Kidney epithelial cell (primary cell): ENCODE data around the gene PGM3. TPM values are rescaled to one million over a fixed set of nuclear protein-coding genes. Genes with fewer than 3 reads are reported as not detected.

ENCODE experiments used
- DNase-seq: peaks from one replicate; pipeline ENCODE4 v3.0.0-alpha.2; 2010; ENCODE audit warnings: low read depth
- H3K27me3 ChIP-seq: 2 replicates; pipeline ENCODE4 v1.6.0; 2011; ENCODE audit warnings: low read length; ENCODE audit not compliant: control insufficient read depth, insufficient read depth
- H3K36me3 ChIP-seq: 2 replicates; pipeline ENCODE4 v1.5.1; 2011; ENCODE audit warnings: low read length; ENCODE audit not compliant: control insufficient read depth, insufficient read depth
- H3K4me3 ChIP-seq: 2 replicates; pipeline ENCODE4 v1.5.1; 2011; ENCODE audit warnings: low read depth, mild to moderate bottlenecking, control low read depth, low read length
- CTCF ChIP-seq: IDR thresholded peaks from 2 replicates; pipeline ENCODE4 v1.5.1; 2011; ENCODE audit warnings: mild to moderate bottlenecking, moderate library complexity, low read length, control low read depth, inconsistent platforms; ENCODE audit not compliant: insufficient read depth, poor library complexity, severe bottlenecking
- total RNA-seq: library from RNA; depleted of rRNA; stranded (reverse); fragments of >200 nt; gene quantifications from 2 replicates; pipeline ENCODE4 v1.2.3, GENCODE V29; 2015

Gene PGM3
- total RNA-seq, 1 donor from 2014 or later, result 26.3 TPM

- Histone ChIP-seq H3K36me3 (no peaks in the 10 kb centered on the region), H3K27me3 (no peaks in the 10 kb centered on the region), H3K4me3 (no peak overlapping the region)
- DNase-seq, result no peak
- TF ChIP-seq CTCF, result no peak
Measured at GRCh38 chr6:83138118-83138722, 54.8 kb downstream of the PGM3 start.

GRCh38 chr6:83132121-83132520 is 60.9 kb downstream of the PGM3 start:
- Histone ChIP-seq H3K4me3 (no peak overlapping the region), H3K27me3 (no peaks in the 10 kb centered on the region), H3K36me3 (no peaks in the 10 kb centered on the region)
- TF ChIP-seq CTCF, result no peak
- no peak for DNase-seq

GRCh38 chr6:83127976-83128375 is 65.1 kb downstream of the PGM3 start:
- Histone ChIP-seq H3K27me3 (no peaks in the 10 kb centered on the region), H3K4me3 (no peak overlapping the region), H3K36me3 (no peaks in the 10 kb centered on the region)
- DNase-seq, result no peak
- no peak for TF ChIP-seq CTCF

- TF ChIP-seq CTCF, result no peak
Measured at GRCh38 chr6:83127258-83127657, 65.8 kb downstream of the PGM3 start.

GRCh38 chr6:83126807-83127206 is 66.3 kb downstream of the PGM3 start:
- H3K27me3 ChIP-seq, result no peaks in the 10 kb centered on the region
- no peak overlapping the region for H3K4me3 ChIP-seq
- no peak for DNase-seq
- no peak for TF ChIP-seq CTCF
- no peaks in the 10 kb centered on the region for H3K36me3 ChIP-seq

More at GRCh38 chr6:83127258-83127657, 65.8 kb downstream of the PGM3 start:
- Histone ChIP-seq H3K27me3 (no peaks in the 10 kb centered on the region), H3K4me3 (no peak overlapping the region), H3K36me3 (no peaks in the 10 kb centered on the region)
- no peak for DNase-seq

- Histone ChIP-seq H3K27me3 (no peaks in the 10 kb centered on the region), H3K36me3 (no peaks in the 10 kb centered on the region), H3K4me3 (no peak overlapping the region)
- DNase-seq, result no peak
- no peak for TF ChIP-seq CTCF
Measured at GRCh38 chr6:83126223-83126622, 66.8 kb downstream of the PGM3 start.
